ENCODE data around the gene CRABP1.

DNA sequence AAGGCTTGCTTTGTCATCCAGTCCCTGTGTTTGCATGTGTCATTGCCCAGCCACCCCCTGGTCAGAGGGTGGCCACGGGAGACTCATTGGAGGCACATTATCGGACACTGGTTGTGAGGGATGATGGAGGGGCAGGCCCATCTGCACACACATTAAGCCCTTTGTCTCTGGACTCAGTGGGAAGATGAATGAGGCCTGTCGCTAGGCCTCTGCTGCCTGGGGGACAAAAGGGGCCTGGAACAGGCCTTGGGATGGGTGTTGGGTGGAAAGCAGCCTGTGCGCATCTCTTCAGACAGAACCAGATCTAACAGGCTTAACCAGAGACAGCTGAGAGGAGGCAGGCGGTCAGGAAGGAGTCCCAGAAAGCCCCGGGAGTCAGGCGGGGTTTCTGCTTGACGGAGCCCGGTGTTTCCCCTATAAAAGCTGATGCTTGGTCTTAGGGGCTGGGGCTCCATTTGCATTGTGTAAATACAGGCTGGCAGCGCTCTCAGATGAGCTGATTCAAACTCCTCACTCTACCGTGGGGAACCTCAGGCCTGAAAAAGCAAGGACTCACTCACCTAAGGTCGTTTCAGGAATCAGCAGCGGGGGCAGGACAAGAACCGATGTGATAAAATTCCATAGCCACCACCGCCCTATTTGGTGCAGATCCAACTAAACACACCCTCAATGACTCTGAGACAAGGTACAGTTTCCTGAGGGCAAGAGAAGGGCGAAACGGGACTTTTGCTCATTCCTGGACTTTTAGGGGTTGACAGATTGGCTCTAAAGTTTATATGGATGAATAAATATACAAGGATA lies 23.7 kb upstream of the CRABP1 start:
- TF ChIP-seq, protein P1, sequence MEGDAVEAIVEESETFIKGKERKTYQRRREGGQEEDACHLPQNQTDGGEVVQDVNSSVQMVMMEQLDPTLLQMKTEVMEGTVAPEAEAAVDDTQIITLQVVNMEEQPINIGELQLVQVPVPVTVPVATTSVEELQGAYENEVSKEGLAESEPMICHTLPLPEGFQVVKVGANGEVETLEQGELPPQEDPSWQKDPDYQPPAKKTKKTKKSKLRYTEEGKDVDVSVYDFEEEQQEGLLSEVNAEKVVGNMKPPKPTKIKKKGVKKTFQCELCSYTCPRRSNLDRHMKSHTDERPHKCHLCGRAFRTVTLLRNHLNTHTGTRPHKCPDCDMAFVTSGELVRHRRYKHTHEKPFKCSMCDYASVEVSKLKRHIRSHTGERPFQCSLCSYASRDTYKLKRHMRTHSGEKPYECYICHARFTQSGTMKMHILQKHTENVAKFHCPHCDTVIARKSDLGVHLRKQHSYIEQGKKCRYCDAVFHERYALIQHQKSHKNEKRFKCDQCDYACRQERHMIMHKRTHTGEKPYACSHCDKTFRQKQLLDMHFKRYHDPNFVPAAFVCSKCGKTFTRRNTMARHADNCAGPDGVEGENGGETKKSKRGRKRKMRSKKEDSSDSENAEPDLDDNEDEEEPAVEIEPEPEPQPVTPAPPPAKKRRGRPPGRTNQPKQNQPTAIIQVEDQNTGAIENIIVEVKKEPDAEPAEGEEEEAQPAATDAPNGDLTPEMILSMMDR (IDR thresholded peaks at IDR 0.05), result no peak
- TF ChIP-seq, protein P2, sequence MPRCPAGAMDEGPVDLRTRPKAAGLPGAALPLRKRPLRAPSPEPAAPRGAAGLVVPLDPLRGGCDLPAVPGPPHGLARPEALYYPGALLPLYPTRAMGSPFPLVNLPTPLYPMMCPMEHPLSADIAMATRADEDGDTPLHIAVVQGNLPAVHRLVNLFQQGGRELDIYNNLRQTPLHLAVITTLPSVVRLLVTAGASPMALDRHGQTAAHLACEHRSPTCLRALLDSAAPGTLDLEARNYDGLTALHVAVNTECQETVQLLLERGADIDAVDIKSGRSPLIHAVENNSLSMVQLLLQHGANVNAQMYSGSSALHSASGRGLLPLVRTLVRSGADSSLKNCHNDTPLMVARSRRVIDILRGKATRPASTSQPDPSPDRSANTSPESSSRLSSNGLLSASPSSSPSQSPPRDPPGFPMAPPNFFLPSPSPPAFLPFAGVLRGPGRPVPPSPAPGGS (IDR thresholded peaks at IDR 0.05), result no peak
- TF ChIP-seq, protein P3, sequence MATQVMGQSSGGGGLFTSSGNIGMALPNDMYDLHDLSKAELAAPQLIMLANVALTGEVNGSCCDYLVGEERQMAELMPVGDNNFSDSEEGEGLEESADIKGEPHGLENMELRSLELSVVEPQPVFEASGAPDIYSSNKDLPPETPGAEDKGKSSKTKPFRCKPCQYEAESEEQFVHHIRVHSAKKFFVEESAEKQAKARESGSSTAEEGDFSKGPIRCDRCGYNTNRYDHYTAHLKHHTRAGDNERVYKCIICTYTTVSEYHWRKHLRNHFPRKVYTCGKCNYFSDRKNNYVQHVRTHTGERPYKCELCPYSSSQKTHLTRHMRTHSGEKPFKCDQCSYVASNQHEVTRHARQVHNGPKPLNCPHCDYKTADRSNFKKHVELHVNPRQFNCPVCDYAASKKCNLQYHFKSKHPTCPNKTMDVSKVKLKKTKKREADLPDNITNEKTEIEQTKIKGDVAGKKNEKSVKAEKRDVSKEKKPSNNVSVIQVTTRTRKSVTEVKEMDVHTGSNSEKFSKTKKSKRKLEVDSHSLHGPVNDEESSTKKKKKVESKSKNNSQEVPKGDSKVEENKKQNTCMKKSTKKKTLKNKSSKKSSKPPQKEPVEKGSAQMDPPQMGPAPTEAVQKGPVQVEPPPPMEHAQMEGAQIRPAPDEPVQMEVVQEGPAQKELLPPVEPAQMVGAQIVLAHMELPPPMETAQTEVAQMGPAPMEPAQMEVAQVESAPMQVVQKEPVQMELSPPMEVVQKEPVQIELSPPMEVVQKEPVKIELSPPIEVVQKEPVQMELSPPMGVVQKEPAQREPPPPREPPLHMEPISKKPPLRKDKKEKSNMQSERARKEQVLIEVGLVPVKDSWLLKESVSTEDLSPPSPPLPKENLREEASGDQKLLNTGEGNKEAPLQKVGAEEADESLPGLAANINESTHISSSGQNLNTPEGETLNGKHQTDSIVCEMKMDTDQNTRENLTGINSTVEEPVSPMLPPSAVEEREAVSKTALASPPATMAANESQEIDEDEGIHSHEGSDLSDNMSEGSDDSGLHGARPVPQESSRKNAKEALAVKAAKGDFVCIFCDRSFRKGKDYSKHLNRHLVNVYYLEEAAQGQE (IDR thresholded peaks at IDR 0.05), result no peak
- no peak for TF ChIP-seq POLR2A (IDR thresholded peaks at IDR 0.05; ENCODE audit: low read length)
- TF ChIP-seq CHD2 (IDR thresholded peaks at IDR 0.05; ENCODE audit: low read length, partially characterized antibody), result no peak
- TF ChIP-seq EP300 (IDR thresholded peaks at IDR 0.05), result no peak
- no peak for TF ChIP-seq HOXA7 (CRISPR knock-in tag; IDR thresholded peaks at IDR 0.05)
- TF ChIP-seq RAD21 (conservative IDR thresholded peaks at IDR 0.05 in 1 of 2, IDR thresholded peaks at IDR 0.05 in 1 of 2), result no peak
